Hepatocyte (in vitro differentiated cells): ENCODE data around the gene BAZ2B. TPM values are rescaled to one million over a fixed set of nuclear protein-coding genes. Genes with fewer than 3 reads are reported as not detected.

ENCODE experiments used
- DNase-seq: peaks from one replicate; pipeline ENCODE4 v3.0.0-alpha.2; 2016; ENCODE audit warnings: low spot score
- H2AFZ ChIP-seq: fragments of 200-600 bp; sonication (generic); 2 replicates; pipeline ENCODE4 v1.6.0; 2016; ENCODE audit warnings: antibody characterized with exemption, mild to moderate bottlenecking
- H3K27ac ChIP-seq: fragments of 200-600 bp; sonication (generic); 2 replicates; pipeline ENCODE4 v1.5.1; 2016; ENCODE audit warnings: mild to moderate bottlenecking
- H3K27me3 ChIP-seq: fragments of 200-600 bp; sonication (generic); 2 replicates; pipeline ENCODE4 v1.6.1; 2016
- H3K36me3 ChIP-seq: fragments of 200-600 bp; sonication (generic); replicated peaks from 2 replicates; pipeline ENCODE4 v1.5.1; 2016; ENCODE audit warnings: low read depth; ENCODE audit not compliant: insufficient read depth
- H3K4me1 ChIP-seq: fragments of 200-600 bp; sonication (generic); 2 replicates; pipeline ENCODE4 v1.5.1; 2016; ENCODE audit warnings: mild to moderate bottlenecking, moderate library complexity; ENCODE audit not compliant: insufficient read depth
- H3K4me2 ChIP-seq: fragments of 200-600 bp; sonication (generic); 2 replicates; pipeline ENCODE4 v1.6.0; 2016
- H3K4me3 ChIP-seq: fragments of 200-600 bp; sonication (generic); 2 replicates; pipeline ENCODE4 v1.5.1; 2016; ENCODE audit warnings: mild to moderate bottlenecking
- H3K79me2 ChIP-seq: fragments of 200-600 bp; sonication (generic); 2 replicates; pipeline ENCODE4 v1.6.0; 2017; ENCODE audit warnings: mild to moderate bottlenecking
- H3K9me2 ChIP-seq: fragments of 200-600 bp; sonication (generic); replicated peaks from 2 replicates; pipeline ENCODE4 v1.6.0; 2017; ENCODE audit warnings: mild to moderate bottlenecking; ENCODE audit not compliant: insufficient read depth
- H3K9me3 ChIP-seq: fragments of 200-600 bp; sonication (generic); 2 replicates; pipeline ENCODE4 v1.5.1; 2016; ENCODE audit warnings: low read depth, mild to moderate bottlenecking
- H4K20me1 ChIP-seq: fragments of 200-600 bp; sonication (generic); 2 replicates; pipeline ENCODE4 v1.6.0; 2016; ENCODE audit warnings: mild to moderate bottlenecking; ENCODE audit not compliant: insufficient read depth, poor library complexity, severe bottlenecking
- EZH2 ChIP-seq: fragments of 200-600 bp; sonication (generic); IDR thresholded peaks from 2 replicates; pipeline ENCODE4 v1.6.1; 2016; ENCODE audit warnings: antibody characterized with exemption, mild to moderate bottlenecking, borderline replicate concordance
- EZH2phosphoT487 ChIP-seq: fragments of 200-600 bp; sonication (generic); IDR thresholded peaks from one replicate; pipeline ENCODE4 v1.6.1; 2018; ENCODE audit warnings: antibody characterized with exemption, mild to moderate bottlenecking, low read depth, moderate library complexity; ENCODE audit not compliant: unreplicated experiment, severe bottlenecking
- WGBS: methylation state at CpG from one replicate; pipeline ENCODE4 v1.1.6; 2016; ENCODE audit warnings: low lambda C conversion rate; ENCODE audit errors: missing lambda C conversion rate; 5-methylcytosine and 5-hydroxymethylcytosine counted together
- polyA plus RNA-seq: library from polyadenylated mRNA; unstranded; fragments of >200 nt; fragmentation: Nextera tagmentation; extraction: Ambion mirVana; gene quantifications from 2 replicates; pipeline ENCODE4 v1.2.1, GENCODE V29; 2016
- total RNA-seq: library from RNA; depleted of rRNA; stranded (reverse); fragments of >200 nt; gene quantifications from 2 replicates; pipeline ENCODE4 v1.2.3, GENCODE V29; 2014
- TF ChIP-seq, protein P1 (sequence below): fragments of 200-600 bp; sonication (generic); IDR thresholded peaks from 2 replicates; pipeline ENCODE4 v1.5.1; 2016; ENCODE audit warnings: antibody characterized with exemption, mild to moderate bottlenecking; ENCODE audit not compliant: poor library complexity

Gene BAZ2B
- total and polyA plus RNA-seq, 2 experiments from 2014 or later, result 40.7 to 83.3 TPM

DNA sequence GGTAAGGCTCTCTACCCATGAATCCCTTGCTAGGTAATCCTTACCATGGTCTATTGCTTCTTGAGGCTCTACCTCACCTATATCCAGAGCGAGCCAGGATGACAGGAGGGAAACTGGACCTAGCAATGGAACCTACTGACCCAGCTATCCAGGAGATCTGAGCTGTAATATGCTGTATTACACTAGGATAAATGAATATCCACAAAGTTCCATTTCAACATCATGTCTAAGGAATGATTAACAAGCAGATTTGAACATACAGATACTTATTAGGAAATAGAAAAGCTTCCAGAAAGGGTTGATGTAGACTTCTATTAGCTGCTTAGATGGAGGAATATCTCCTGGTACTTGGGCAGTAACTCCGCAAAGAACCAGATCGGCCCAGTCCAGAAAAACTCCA is 110.1 kb downstream of the BAZ2B start:
- no peak overlapping the region for H3K4me3 ChIP-seq
- peaks cover 49% of the 10 kb centered on the region for H3K79me2 ChIP-seq
- H4K20me1 ChIP-seq, result no peaks in the 10 kb centered on the region
- no peaks in the 10 kb centered on the region for H3K9me3 ChIP-seq
- no peaks in the 10 kb centered on the region for H3K36me3 ChIP-seq
- H2AFZ ChIP-seq, result no peak overlapping the region
- no peak for TF ChIP-seq EZH2phosphoT487
- no peak for TF ChIP-seq EZH2
- TF ChIP-seq, protein P1, sequence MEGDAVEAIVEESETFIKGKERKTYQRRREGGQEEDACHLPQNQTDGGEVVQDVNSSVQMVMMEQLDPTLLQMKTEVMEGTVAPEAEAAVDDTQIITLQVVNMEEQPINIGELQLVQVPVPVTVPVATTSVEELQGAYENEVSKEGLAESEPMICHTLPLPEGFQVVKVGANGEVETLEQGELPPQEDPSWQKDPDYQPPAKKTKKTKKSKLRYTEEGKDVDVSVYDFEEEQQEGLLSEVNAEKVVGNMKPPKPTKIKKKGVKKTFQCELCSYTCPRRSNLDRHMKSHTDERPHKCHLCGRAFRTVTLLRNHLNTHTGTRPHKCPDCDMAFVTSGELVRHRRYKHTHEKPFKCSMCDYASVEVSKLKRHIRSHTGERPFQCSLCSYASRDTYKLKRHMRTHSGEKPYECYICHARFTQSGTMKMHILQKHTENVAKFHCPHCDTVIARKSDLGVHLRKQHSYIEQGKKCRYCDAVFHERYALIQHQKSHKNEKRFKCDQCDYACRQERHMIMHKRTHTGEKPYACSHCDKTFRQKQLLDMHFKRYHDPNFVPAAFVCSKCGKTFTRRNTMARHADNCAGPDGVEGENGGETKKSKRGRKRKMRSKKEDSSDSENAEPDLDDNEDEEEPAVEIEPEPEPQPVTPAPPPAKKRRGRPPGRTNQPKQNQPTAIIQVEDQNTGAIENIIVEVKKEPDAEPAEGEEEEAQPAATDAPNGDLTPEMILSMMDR, result no peak
- H3K27ac ChIP-seq, result peak overlapping the region; percentile 65
- no peaks in the 10 kb centered on the region for H3K9me2 ChIP-seq
- 97% methylated on average over 3 of the region's 3 CpGs for WGBS
- no peak for DNase-seq
- H3K4me1 ChIP-seq, result peaks cover 15% of the 10 kb centered on the region
- peak overlapping the region; percentile 23 for H3K4me2 ChIP-seq
- H3K27me3 ChIP-seq, result no peaks in the 10 kb centered on the region

DNA sequence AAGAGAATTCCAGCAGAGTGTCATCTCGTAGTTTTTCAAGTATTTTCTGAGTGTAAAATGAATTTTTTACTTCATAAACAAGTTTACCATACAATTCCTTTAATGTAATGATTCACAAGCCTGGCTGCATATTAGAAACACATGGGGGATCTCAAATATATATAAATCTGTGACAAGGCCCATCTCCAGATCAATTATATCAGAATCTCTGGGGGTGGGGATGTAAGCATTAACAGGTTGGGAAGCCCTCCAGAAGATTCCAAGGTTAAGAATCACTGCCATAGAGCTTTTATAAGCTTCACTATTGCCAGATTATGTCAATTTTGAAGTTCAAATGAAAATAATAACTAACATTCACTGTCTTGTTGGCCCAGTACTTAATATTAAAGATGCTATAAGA is 111.2 kb downstream of the BAZ2B start:
- H3K4me3 ChIP-seq, result no peak overlapping the region
- no peaks in the 10 kb centered on the region for H3K36me3 ChIP-seq
- TF ChIP-seq EZH2 (no peak), EZH2phosphoT487 (no peak)
- TF ChIP-seq, protein P1, result no peak
- H3K9me3 ChIP-seq, result peaks cover under 1% of the 10 kb centered on the region
- H4K20me1 ChIP-seq, result no peaks in the 10 kb centered on the region
- H3K4me2 ChIP-seq, result no peak overlapping the region
- DNase-seq, result no peak
- H3K9me2 ChIP-seq, result no peaks in the 10 kb centered on the region
- H3K4me1 ChIP-seq, result peaks cover 15% of the 10 kb centered on the region
- no peak overlapping the region for H2AFZ ChIP-seq
- peaks cover 53% of the 10 kb centered on the region for H3K79me2 ChIP-seq
- no peak overlapping the region for H3K27ac ChIP-seq
- 90% methylated on average over 1 of the region's 1 CpG for WGBS
- no peaks in the 10 kb centered on the region for H3K27me3 ChIP-seq

DNA sequence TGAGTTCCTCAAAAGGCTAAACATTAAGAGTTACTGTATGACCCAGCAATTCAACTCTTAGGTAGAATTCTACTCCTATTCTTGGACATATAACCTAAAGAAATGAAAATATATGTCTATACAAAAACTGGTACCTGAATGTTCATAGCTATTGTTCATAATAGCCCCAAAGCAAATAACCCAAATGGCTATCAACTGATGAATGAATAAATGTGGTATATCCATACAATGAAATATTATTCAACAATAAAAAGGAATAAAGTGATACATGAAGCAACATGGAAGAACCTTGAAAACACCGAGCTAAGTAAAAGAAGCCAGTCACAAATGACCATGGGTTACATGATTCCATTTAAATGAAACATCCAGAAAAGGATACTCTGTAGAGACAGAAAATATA is 114.6 kb downstream of the BAZ2B start:
- TF ChIP-seq, protein P1, result no peak
- TF ChIP-seq EZH2 (no peak), EZH2phosphoT487 (no peak)
- peaks cover 11% of the 10 kb centered on the region for H3K4me1 ChIP-seq
- no peak overlapping the region for H3K4me3 ChIP-seq
- no peak for DNase-seq
- no peaks in the 10 kb centered on the region for H3K27me3 ChIP-seq
- 94% methylated on average over 1 of the region's 1 CpG for WGBS
- H2AFZ ChIP-seq, result no peak overlapping the region
- no peak overlapping the region for H3K4me2 ChIP-seq
- H3K79me2 ChIP-seq, result peaks cover 35% of the 10 kb centered on the region
- no peak overlapping the region for H3K27ac ChIP-seq
- no peaks in the 10 kb centered on the region for H3K36me3 ChIP-seq
- peaks cover 4% of the 10 kb centered on the region for H3K9me3 ChIP-seq
- H4K20me1 ChIP-seq, result no peaks in the 10 kb centered on the region
- no peaks in the 10 kb centered on the region for H3K9me2 ChIP-seq

DNA sequence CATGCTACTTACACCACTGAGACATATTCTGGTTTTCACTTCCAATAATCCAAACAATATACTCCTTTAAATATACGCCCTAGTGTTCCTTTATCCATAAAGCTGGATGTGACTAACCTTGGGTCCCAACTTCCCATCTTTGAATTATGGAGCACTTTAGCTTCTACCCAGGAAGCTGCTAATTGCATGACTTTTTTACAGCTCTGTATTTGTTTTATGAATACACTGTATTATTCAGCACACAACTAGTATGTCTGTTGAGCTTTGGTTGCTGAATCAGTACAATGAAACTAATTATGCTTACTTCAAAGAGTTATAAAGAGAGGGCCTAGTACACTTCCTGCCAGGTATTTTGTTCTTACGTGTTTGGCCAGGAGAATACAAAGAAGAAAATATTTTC is 118.5 kb downstream of the BAZ2B start:
- DNase-seq, result no peak
- no peak overlapping the region for H3K4me3 ChIP-seq
- H3K79me2 ChIP-seq, result peaks cover 43% of the 10 kb centered on the region
- TF ChIP-seq EZH2 (no peak), EZH2phosphoT487 (no peak)
- TF ChIP-seq, protein P1, result no peak
- no peaks in the 10 kb centered on the region for H3K4me1 ChIP-seq
- H2AFZ ChIP-seq, result no peak overlapping the region
- H3K27ac ChIP-seq, result peak overlapping the region; percentile 35
- no peaks in the 10 kb centered on the region for H3K9me2 ChIP-seq
- no peaks in the 10 kb centered on the region for H3K36me3 ChIP-seq
- H3K9me3 ChIP-seq, result peaks cover 4% of the 10 kb centered on the region
- H3K4me2 ChIP-seq, result no peak overlapping the region
- no peaks in the 10 kb centered on the region for H4K20me1 ChIP-seq
- H3K27me3 ChIP-seq, result no peaks in the 10 kb centered on the region
- WGBS, result 100% methylated on average over 2 of the region's 2 CpGs
